B cell (primary cell): ENCODE data around the gene ACIN1. TPM values are rescaled to one million over a fixed set of nuclear protein-coding genes. Genes with fewer than 3 reads are reported as not detected.

Experiments used
- ATAC-seq: fragments of 200-7000 bp; cut with Tn5 transposase; one replicate; pipeline ENCODE4 v1.10.0; 2021; ENCODE audit warnings: low read depth, mild to moderate bottlenecking, moderate number of reproducible peaks, moderate library complexity
- CTCF ChIA-PET: fragments of 350-600 bp; sonication (Branson Sonifier 250); formaldehyde crosslinking; loops from one replicate; lab custom pipeline; 2021; ENCODE audit warnings: antibody characterized with exemption, inconsistent platforms; lab: Charles Lee
- POLR2A ChIA-PET: fragments of 350-600 bp; sonication (Branson Sonifier 250); formaldehyde crosslinking; loops from one replicate; lab custom pipeline; 2021; ENCODE audit warnings: antibody characterized with exemption; lab: Charles Lee
- DNase-seq: peaks from one replicate; pipeline ENCODE4 v3.0.0; 2013
- H2AFZ ChIP-seq: 2 replicates; pipeline ENCODE4 v1.6.1; 2012; ENCODE audit warnings: mild to moderate bottlenecking, low read depth, low read length; ENCODE audit not compliant: insufficient read depth, poor library complexity, severe bottlenecking
- H3K27ac ChIP-seq, 2 donors: 1 replicate in 1 of 2; 2 replicates in 1 of 2; pipeline ENCODE4 v1.5.1; 2012 to 2013; ENCODE audit warnings: low read length in 2 of 2, mild to moderate bottlenecking in 2 of 2, moderate library complexity in 1 of 2
- H3K27me3 ChIP-seq, 4 experiments: fragments of 200-600 bp in 1 of 4; sonication (generic) in 1 of 4; replicated peaks in 1 of 4; 1 replicate in 2 of 4; 2 replicates in 2 of 4; pipeline versions ENCODE4 v1.6.1 to v1.7.0; 2013 to 2016; ENCODE audit warnings: low read length in 3 of 4, mild to moderate bottlenecking in 2 of 4, mixed read lengths in 1 of 4, moderate library complexity in 1 of 4; ENCODE audit not compliant: insufficient read depth in 4 of 4, control insufficient read depth in 3 of 4; ENCODE audit errors: control extremely low read depth in 1 of 4
- H3K36me3 ChIP-seq, 2 experiments: replicated peaks in 1 of 2; 1 replicate in 1 of 2; 2 replicates in 1 of 2; pipeline versions ENCODE4 v1.6.1 to v1.7.1; 2013; ENCODE audit warnings: low read length in 1 of 2; ENCODE audit not compliant: insufficient read depth in 2 of 2, control insufficient read depth in 1 of 2; ENCODE audit errors: control extremely low read depth in 1 of 2, extremely low read depth in 1 of 2
- H3K4me1 ChIP-seq, 2 donors: fragments of 200-600 bp in 1 of 2; sonication (generic) in 1 of 2; 1 replicate in 1 of 2; 2 replicates in 1 of 2; pipeline versions ENCODE4 v1.5.1 to v1.6.1; 2013 to 2017; ENCODE audit warnings: low read length in 2 of 2; ENCODE audit not compliant: control insufficient read depth in 2 of 2, insufficient read depth in 2 of 2
- H3K4me2 ChIP-seq: replicated peaks from 2 replicates; pipeline ENCODE3; 2012; ENCODE audit warnings: mild to moderate bottlenecking, low read depth, low read length; ENCODE audit not compliant: poor library complexity, severe bottlenecking
- H3K4me3 ChIP-seq, 5 experiments: fragments of 200-600 bp in 1 of 5; sonication (generic) in 1 of 5; 1 replicate in 3 of 5; 2 replicates in 2 of 5; pipeline versions ENCODE4 v1.5.1 to v1.7.0; 2011 to 2016; ENCODE audit warnings: low read length in 4 of 5, mild to moderate bottlenecking in 4 of 5, low read depth in 2 of 5, control low read depth in 1 of 5, moderate library complexity in 1 of 5; ENCODE audit not compliant: insufficient read depth in 1 of 5; ENCODE audit errors: control extremely low read depth in 1 of 5, extremely low read depth in 1 of 5
- H3K79me2 ChIP-seq: fragments of 200-600 bp; sonication (generic); one replicate; pipeline ENCODE4 v1.6.0; 2016; ENCODE audit warnings: low read length; ENCODE audit not compliant: control insufficient read depth, insufficient read depth
- H3K9ac ChIP-seq: fragments of 200-600 bp; sonication (generic); 2 replicates; pipeline ENCODE4 v1.6.1; 2017; ENCODE audit warnings: mild to moderate bottlenecking, low read length, moderate library complexity
- H3K9me3 ChIP-seq, 3 donors: one replicate each; pipeline versions ENCODE4 v1.6.1 to v1.7.1; 2013; ENCODE audit warnings: low read length in 2 of 3; ENCODE audit not compliant: control insufficient read depth in 2 of 3, insufficient read depth in 1 of 3; ENCODE audit errors: control extremely low read depth in 1 of 3
- H4K20me1 ChIP-seq: 2 replicates; pipeline ENCODE4 v1.6.0; 2012; ENCODE audit warnings: mild to moderate bottlenecking, low read length; ENCODE audit not compliant: insufficient read depth, control insufficient read depth, poor library complexity, severe bottlenecking
- H3K27ac Mint-ChIP-seq: one replicate; pipeline ENCODE4 v1.8.0; 2021; ENCODE audit warnings: mixed read lengths
- H3K27me3 Mint-ChIP-seq: one replicate; pipeline ENCODE4 v1.8.0; 2021; ENCODE audit warnings: mixed read lengths
- H3K4me1 Mint-ChIP-seq: one replicate; pipeline ENCODE4 v1.8.0; 2021; ENCODE audit warnings: mixed read lengths
- H3K4me3 Mint-ChIP-seq: one replicate; pipeline ENCODE4 v1.8.0; 2021; ENCODE audit warnings: mixed read lengths
- H3K9me3 Mint-ChIP-seq: one replicate; pipeline ENCODE4 v1.8.0; 2022; ENCODE audit warnings: mixed read lengths; ENCODE audit not compliant: insufficient read depth
- EZH2 ChIP-seq: IDR thresholded peaks from 2 replicates; pipeline ENCODE4 v1.6.1; 2012; ENCODE audit warnings: borderline replicate concordance, low read depth, mild to moderate bottlenecking, moderate library complexity, low read length; ENCODE audit not compliant: insufficient read depth, poor library complexity, severe bottlenecking
- WGBS: methylation state at CpG from one replicate; pipeline ENCODE4 v1.1.5; 2013; ENCODE audit warnings: missing lambda C conversion rate; ENCODE audit not compliant: insufficient coverage; 5-methylcytosine and 5-hydroxymethylcytosine counted together
- intact Hi-C: fragments of 100-400 bp; cut with micrococcal nuclease; formaldehyde crosslinking; loops from one replicate; pipeline ENCODE4 v1.10.0; 2022
- polyA plus RNA-seq: library from polyadenylated mRNA; depleted of rRNA; stranded (reverse); fragments of >200 nt; gene quantifications from 2 replicates; pipeline ENCODE4 v1.2.3, GENCODE V29; 2012
- total RNA-seq, 2 donors: library from RNA; stranded (reverse); fragments of 120-200 nt in 1 of 2; gene quantifications; 1 replicate in 1 of 2; 2 replicates in 1 of 2; pipeline versions ENCODE4 v1.2.3 to v1.2.4, GENCODE V29; 2013 to 2022
- TF ChIP-seq, protein P1 (sequence below): fragments of 200-600 bp; IDR thresholded peaks from one replicate; pipeline ENCODE4 v1.8.0; 2022; ENCODE audit warnings: antibody characterized with exemption, mild to moderate bottlenecking

ACIN1 gene
- total and polyA plus RNA-seq, 2 donors (not counting 1 experiment from before 2014, with no cell fraction given): 178 to 359 TPM

DNA sequence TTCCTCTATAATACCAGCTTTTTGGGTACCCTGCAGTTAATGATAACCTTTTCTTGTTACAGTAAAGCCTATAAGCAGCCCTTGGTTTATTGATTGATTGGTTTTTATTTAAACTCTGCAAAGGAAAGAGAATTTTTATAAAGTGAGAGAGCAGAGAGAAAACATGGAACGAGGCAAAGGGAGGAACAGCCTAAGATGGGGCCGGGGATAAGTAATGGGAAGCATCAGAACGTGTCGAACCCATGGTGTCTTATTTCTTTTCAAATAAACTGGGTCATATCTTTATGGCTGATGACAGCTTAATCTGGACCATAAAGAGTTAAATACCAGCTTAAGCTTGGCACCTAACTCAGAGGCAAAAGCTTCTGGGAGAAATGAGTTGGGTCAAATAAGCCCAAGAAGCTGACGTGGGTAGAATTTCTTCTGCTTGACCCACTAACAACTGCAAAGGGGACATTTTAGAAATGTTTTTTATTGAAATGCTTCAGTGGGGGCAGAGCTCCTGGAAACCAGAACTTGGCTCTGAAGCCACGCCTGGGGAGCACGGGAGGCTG, 73.0 kb downstream of the ACIN1 start:
- no peak overlapping the region for H3K27ac Mint-ChIP-seq

DNA sequence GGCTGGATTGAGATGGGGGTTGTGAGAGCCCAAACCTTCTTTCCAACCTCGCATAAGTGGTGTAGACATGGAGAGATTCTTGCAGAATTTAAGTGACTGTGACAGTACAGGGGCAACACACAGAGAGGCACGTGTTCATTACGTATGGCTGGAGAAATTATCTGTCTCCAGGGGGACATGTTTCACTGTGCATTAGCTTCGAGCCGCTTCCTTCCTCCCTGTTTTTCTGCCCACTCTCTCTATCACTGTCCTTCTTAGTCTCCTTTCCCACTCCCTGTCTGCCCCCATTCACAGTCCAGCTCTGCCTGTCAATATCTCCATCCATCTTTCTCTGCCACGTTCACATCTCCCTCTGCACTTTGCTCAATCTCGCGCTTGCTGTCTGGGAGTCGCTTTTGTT, 73.5 kb downstream of the ACIN1 start:
- Mint-ChIP-seq H3K27ac (no peak overlapping the region), H3K4me3 (no peak overlapping the region), H3K27me3 (no peaks in the 10 kb centered on the region), H3K4me1 (no peaks in the 10 kb centered on the region), H3K9me3 (no peaks in the 10 kb centered on the region)
- no peak overlapping the region for H3K27ac ChIP-seq
- ATAC-seq (no peak), DNase-seq (no peak)
- POLR2A ChIA-PET: no interaction called here
- H3K79me2 ChIP-seq: no peaks in the 10 kb centered on the region
- no peaks in the 10 kb centered on the region for H3K27me3 ChIP-seq
- intact Hi-C loops: no loop called here
- TF ChIP-seq EZH2: no peak
- TF ChIP-seq, protein P1, sequence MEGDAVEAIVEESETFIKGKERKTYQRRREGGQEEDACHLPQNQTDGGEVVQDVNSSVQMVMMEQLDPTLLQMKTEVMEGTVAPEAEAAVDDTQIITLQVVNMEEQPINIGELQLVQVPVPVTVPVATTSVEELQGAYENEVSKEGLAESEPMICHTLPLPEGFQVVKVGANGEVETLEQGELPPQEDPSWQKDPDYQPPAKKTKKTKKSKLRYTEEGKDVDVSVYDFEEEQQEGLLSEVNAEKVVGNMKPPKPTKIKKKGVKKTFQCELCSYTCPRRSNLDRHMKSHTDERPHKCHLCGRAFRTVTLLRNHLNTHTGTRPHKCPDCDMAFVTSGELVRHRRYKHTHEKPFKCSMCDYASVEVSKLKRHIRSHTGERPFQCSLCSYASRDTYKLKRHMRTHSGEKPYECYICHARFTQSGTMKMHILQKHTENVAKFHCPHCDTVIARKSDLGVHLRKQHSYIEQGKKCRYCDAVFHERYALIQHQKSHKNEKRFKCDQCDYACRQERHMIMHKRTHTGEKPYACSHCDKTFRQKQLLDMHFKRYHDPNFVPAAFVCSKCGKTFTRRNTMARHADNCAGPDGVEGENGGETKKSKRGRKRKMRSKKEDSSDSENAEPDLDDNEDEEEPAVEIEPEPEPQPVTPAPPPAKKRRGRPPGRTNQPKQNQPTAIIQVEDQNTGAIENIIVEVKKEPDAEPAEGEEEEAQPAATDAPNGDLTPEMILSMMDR: no peak
- H3K9ac ChIP-seq: no peak overlapping the region
- CTCF ChIA-PET: interaction anchor here (1.0 to 1.5 kb wide), 5 partner anchors 27 to 48 kb away, joined by 3 to 5 read pairs (median 3); partner anchors contain the start of gene CDH24
- H3K4me3 ChIP-seq: no peak overlapping the region
- WGBS: 96% methylated on average over 9 of the region's 9 CpGs
- no peaks in the 10 kb centered on the region for H3K4me1 ChIP-seq
- no peak overlapping the region for H2AFZ ChIP-seq
- peaks cover 0 to 13% of the 10 kb centered on the region in 2 experiments for H3K36me3 ChIP-seq
- H3K4me2 ChIP-seq: no peak overlapping the region
- H3K9me3 ChIP-seq: no peaks in the 10 kb centered on the region
- no peaks in the 10 kb centered on the region for H4K20me1 ChIP-seq

More for the DNA sequence above, 73.0 kb downstream of the ACIN1 start:
- 92% methylated on average over 2 of the region's 7 CpGs for WGBS
- Histone ChIP-seq H3K27ac (no peak overlapping the region), H3K27me3 (no peaks in the 10 kb centered on the region), H3K4me1 (no peaks in the 10 kb centered on the region), H3K4me2 (no peak overlapping the region), H3K9ac (no peak overlapping the region), H3K36me3 (peaks cover 0 to 13% of the 10 kb centered on the region in 2 experiments), H3K79me2 (no peaks in the 10 kb centered on the region), H3K9me3 (no peaks in the 10 kb centered on the region), H3K4me3 (no peak overlapping the region), H4K20me1 (no peaks in the 10 kb centered on the region), H2AFZ (no peak overlapping the region)
- Mint-ChIP-seq H3K9me3 (no peaks in the 10 kb centered on the region), H3K4me3 (no peak overlapping the region), H3K27me3 (no peaks in the 10 kb centered on the region), H3K4me1 (no peaks in the 10 kb centered on the region)
- ChIA-PET POLR2A (no interaction called here), CTCF (interaction anchor here (1.0 to 1.5 kb wide), 4 partner anchors 27 to 47 kb away, joined by 3 to 5 read pairs (median 4); partner anchors contain the start of gene CDH24)
- DNase-seq: no peak
- TF ChIP-seq, protein P1: no peak
- TF ChIP-seq EZH2: no peak
- no peak for ATAC-seq
- intact Hi-C loops: no loop called here
